GM21515 (cell line): ENCODE data around the gene ANHX.
"Not testable (repeated sequence)": the region's sequence is repeated elsewhere in the genome, so short reads cannot be mapped to it uniquely, and the experiment has no call there.

Source experiments
- ATAC-seq: cut with Tn5 transposase; IDR thresholded peaks from one replicate; pipeline ENCODE4 v1.9.1; 2021; ENCODE audit not compliant: unreplicated experiment

The ANHX gene

GRCh38 chr12:133235401-133236112 is at the start of gene ANHX:
Gene ANHX (minus strand): TSS chr12:133235877. CDS start chr12:133234356, 1,521 bp downstream.
- no peak for ATAC-seq

GRCh38 chr12:133264668-133265067 is 29.0 kb upstream of the ANHX start:
- ATAC-seq: not testable (repeated sequence)

GRCh38 chr12:133264173-133264572 is 28.5 kb upstream of the ANHX start:
- no peak for ATAC-seq

GRCh38 chr12:133256321-133256720 is 20.6 kb upstream of the ANHX start:
- ATAC-seq: no peak

- ATAC-seq: not testable (repeated sequence)
Measured at GRCh38 chr12:133255833-133256232, 20.2 kb upstream of the ANHX start.

- ATAC-seq: no peak
Measured at GRCh38 chr12:133251732-133252131, 16.1 kb upstream of the ANHX start.

GRCh38 chr12:133236556-133236955 is 879 bp upstream of the ANHX start:
- ATAC-seq: no peak

- ATAC-seq: no peak
Measured at GRCh38 chr12:133236144-133236543, 467 bp upstream of the ANHX start.

- no peak for ATAC-seq
Measured at GRCh38 chr12:133234971-133235370, 706 bp downstream of the ANHX start.

- no peak for ATAC-seq
Measured at GRCh38 chr12:133233993-133234564, 1.6 kb downstream of the ANHX start.

GRCh38 chr12:133233006-133233405 is 2.7 kb downstream of the ANHX start:
- ATAC-seq: no peak

- ATAC-seq: no peak
Measured at GRCh38 chr12:133231001-133231400, 4.7 kb downstream of the ANHX start.

- no peak for ATAC-seq
Measured at GRCh38 chr12:133227281-133227852, 8.3 kb downstream of the ANHX start.

GRCh38 chr12:133226690-133227089 is 9.0 kb downstream of the ANHX start:
- ATAC-seq: no peak

GRCh38 chr12:133225527-133225926 is 10.2 kb downstream of the ANHX start:
- no peak for ATAC-seq

- no peak for ATAC-seq
Measured at GRCh38 chr12:133222211-133222610, 13.5 kb downstream of the ANHX start.

- ATAC-seq: no peak
Measured at GRCh38 chr12:133221241-133221640, 14.4 kb downstream of the ANHX start.

GRCh38 chr12:133220521-133220920 is 15.2 kb downstream of the ANHX start:
- no peak for ATAC-seq

GRCh38 chr12:133217219-133217618 is 18.5 kb downstream of the ANHX start:
- ATAC-seq: no peak

GRCh38 chr12:133215724-133216123 is 20.0 kb downstream of the ANHX start:
- no peak for ATAC-seq

- no peak for ATAC-seq
Measured at GRCh38 chr12:133206390-133206789, 29.3 kb downstream of the ANHX start.

- ATAC-seq: no peak
Measured at GRCh38 chr12:133204264-133204603, 31.4 kb downstream of the ANHX start.
